Effector CD4-positive, alpha-beta T cell (primary cell): ENCODE measurements around the gene CXCL14.

Source experiments
- DNase-seq: peaks from one replicate; pipeline ENCODE4 v3.0.0-alpha.2; 2020

Gene CXCL14

DNA sequence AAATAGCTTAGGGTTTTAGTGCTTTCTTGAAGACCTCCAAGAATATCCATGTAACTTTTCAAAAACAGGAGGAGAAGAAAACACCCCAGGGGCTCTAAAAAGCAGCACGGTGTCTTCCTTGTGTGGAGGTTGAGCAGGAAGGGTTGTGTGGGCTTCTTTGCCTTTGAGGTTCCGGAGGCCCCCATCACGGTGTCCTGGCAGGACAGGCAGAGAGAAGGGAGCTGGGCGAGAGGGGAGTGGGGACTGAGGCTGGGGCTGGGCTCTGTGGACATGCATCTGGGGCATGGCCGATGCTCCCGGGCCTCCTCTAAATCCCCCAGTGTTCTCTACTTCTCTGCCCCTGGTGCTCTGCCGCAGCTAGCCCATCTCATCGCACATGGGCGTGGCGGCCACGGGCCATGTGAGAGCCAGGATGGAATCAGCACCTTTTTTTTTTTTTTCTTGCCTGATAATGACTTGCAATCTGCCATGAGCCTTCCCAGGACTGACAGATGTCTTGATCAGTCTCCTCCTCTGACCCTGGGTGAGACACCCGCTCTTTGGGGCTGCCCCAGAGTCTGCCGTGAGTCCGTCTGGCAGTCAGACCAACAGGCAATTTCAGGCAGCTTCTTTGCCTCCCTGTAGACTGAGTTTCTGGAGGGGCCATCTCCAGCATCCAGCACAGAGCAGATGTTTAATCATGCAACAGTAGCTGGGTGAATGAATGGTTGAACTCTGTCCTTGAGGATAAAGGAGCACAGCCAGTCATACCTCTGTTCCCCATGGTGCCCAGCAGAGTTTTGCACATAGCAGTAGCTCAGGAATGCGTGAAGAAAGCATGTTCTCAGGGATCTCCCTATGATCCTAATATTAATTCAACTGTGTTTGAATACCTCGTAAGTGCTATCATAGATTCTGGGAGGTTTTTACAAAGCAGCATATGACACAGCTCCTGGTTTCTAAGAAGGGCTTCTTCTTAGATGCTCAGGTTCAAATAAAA is 12.1 kb downstream of the CXCL14 start:
- DNase-seq = no peak

- DNase-seq = peak; percentile 42
Observed at GRCh38 chr5:135565725-135566421, 12.9 kb downstream of the CXCL14 start.

DNA sequence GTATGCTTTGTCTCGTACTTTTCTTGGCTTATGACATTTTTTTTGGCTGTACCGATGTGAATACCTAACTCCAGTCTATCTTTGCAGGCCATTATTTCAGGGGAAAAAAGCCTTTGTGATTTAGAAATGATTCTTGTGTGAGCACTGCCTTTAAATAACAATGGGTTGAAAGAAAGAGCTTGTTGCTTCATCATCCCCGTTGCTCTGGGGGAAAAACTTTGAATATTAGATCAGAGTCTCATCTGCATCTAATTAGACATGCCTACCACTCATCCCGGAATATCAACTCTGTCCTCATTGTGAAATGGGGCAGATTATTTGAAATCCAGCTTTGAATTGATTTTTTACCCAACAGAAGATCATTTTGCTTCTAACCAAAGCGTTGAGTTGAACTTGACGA is 13.5 kb downstream of the CXCL14 start:
- no peak for DNase-seq

DNA sequence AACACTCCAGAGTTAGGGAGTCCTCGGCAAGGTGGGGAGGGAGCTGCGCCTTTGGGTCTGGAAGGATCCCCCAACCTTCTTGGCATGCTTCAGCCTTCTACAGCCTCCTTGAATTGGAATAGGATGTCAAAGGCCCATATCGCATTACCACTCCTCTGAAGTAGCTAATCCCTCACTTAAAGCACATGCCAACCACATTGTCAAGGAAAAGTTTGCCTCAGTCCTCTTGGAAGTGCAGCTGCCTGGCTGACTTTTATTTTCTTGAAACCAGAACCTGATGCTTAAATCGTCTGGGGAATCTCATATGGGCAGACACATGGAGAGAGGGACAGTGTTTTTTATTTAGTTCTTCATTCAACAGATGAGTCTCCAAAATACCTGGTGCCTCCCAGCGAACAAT is 14.5 kb downstream of the CXCL14 start:
- no peak for DNase-seq

- DNase-seq = no peak
Observed at GRCh38 chr5:135561266-135561665, 17.5 kb downstream of the CXCL14 start.

DNA sequence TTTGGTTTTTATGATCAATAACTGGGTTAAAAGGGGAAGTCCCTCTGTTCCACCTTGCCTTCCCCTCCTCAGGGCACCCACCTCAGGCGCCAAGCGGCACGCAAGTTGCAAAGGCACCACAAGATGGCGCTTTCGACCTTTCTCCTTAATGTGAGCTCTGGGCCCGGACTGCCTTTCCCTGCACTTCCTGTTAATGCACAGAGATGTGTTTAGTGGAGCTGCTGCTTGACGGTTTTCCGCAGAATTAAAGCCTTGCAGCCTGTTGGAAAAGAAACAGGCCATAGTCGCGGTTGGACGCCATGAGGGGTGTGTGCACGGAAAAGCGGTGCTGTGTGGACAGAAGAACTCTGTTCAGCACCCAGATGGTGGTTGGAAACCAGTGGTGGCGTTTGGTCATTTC is 17.9 kb downstream of the CXCL14 start:
- peak; percentile 12 for DNase-seq

GRCh38 chr5:135559354-135559753 is 19.4 kb downstream of the CXCL14 start:
- no peak for DNase-seq

GRCh38 chr5:135557076-135557838 is 21.5 kb downstream of the CXCL14 start:
- no peak for DNase-seq

GRCh38 chr5:135556620-135557019 is 22.2 kb downstream of the CXCL14 start:
- DNase-seq = no peak

GRCh38 chr5:135555530-135555929 is 23.3 kb downstream of the CXCL14 start:
- DNase-seq = no peak

DNA sequence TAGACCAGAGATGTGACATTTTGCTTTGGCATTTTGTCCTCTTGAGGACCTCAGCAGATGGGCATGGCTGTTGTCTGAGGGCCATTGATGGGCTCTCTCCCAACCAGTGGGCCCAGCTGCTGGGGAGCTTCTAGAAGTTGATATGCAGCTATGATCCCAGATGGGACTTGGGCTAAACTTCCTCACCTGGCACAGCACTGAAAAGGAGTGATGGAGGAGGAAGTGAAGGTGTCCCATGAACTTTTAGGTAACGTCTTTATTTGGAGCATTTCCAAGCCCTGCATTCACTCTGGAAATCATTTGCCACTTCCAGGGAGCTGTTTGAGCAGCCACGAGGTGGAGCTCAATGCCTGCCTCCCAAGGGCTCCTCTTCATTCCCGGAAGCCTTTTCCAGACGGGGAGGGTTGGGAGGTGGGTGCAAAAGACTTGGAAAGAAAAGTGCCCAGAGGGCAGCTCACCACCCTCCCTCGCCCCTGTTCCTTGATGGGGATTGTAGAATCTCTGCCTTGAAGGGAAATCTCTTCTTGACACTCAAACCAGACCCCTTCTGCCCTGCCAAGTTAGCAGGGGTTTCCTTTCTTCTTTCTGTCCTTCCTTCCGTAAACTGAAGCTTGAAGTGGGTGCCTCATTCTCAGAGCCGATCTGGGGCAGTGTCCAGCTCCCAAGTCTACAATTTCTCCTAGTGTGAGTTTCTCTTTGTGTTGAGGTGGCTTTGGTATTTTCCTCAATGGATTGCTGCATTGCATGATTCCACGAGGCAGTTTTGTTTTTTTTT is 24.9 kb downstream of the CXCL14 start:
- DNase-seq = no peak

- DNase-seq = peak; percentile 17
Observed at GRCh38 chr5:135551593-135552447, 27.0 kb downstream of the CXCL14 start.

GRCh38 chr5:135549413-135549812 is 29.4 kb downstream of the CXCL14 start:
- DNase-seq = no peak

GRCh38 chr5:135547590-135548254 is 31.1 kb downstream of the CXCL14 start:
- DNase-seq = no peak

GRCh38 chr5:135546912-135547311 is 31.9 kb downstream of the CXCL14 start:
- DNase-seq = no peak

DNA sequence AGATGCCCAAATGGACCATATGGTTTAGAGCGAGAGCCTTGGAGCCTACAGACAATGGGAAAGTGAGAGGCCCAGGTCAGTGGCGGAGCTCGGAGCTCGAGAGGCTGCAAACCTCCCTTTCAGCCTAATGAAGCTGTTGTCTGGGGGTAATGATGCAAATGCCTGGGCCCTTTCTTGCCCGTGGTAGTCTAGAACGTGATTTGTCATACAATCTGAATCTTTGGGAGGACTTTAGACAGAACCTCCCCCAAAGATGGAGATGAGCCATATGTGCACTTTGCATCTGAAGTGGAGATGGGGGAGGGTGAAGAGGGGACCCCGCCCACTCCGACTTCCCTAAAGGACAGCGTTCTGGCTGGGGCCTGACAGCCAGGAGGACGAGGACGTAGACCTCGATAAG is 32.7 kb downstream of the CXCL14 start:
- no peak for DNase-seq

DNA sequence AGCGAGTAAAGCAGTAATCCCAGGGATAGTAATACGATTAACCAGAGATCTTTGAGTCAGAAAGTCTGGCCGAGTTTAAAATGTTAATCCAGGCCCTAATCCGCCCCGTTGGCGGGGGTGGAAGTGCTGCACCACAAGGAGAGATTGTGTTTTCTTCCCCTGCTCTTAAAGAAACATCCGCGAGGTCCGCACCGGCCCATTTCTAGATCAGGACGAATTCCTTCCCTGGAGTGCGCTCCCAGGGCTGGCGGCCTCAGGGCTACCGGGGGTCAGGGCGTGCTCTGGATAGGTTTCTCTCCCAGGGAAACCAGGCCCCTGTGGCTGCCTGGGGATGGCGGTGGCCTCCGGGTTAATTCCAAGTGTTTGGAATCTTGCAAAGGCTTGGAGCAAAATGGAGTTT is 33.7 kb downstream of the CXCL14 start:
- no peak for DNase-seq

DNA sequence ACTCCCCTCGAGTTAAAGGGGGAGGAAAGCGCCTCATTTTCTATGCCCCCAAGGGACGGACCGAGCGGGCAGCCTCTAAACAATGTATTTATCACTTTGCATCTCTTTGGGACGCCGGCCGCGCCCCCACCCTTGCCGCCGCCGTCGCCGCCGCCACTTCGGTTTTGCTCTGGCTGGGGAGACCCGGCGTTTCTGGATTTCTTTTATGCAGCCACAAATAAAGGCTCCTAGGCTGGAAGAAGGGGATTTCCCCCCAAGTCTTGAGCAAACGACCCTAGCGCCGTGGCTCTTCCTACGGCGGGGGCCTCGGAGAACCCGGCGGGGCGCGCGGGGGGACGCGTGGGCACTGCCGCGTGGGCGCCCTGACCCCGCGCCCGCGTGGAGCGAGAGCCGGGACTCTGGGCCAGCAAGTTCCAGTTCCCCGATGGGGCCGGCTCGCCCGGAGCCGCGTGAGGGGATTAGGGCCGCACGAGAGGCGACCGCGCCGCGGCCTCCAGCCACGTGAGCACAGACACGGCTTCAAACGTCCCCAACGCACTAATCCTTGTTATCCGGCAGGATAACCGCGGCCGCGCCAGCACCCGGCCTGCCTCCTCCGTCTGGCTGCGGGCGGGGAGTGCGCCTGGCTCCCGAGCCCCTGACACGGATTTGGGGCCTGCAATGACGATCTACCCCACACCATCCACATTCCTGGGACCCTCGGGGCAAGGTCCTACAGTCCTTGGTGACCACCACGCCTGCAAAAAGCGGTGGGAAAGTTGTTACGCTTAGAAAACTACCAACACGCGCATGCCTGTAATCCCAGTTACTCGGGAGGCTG is 35.1 kb downstream of the CXCL14 start:
- no peak for DNase-seq

- no peak for DNase-seq
Observed at GRCh38 chr5:135543001-135543484, 35.7 kb downstream of the CXCL14 start.
